HepG2 (cell line): ENCODE data around the gene TP53TG5. TPM values are rescaled to one million over a fixed set of nuclear protein-coding genes. Genes with fewer than 3 reads are reported as not detected.

Source experiments
- ATAC-seq: fragments of 200-7000 bp; cut with Tn5 transposase; 3 replicates; pipeline ENCODE4 v1.9.1; 2020; ENCODE audit warnings: mild to moderate bottlenecking, moderate library complexity
- BruUV-seq: library from RNA; stranded (reverse); fragments of 400-500 nt; replicated peaks from 2 replicates; lab custom pipeline; 2021; lab: Mats Ljungman, UMichigan
- CTCF ChIA-PET: fragments of 300-600 bp; formaldehyde crosslinking; extraction: SDS; loops from one replicate; lab custom pipeline; 2021; ENCODE audit warnings: low total read pairs, inconsistent platforms, low intra/inter-chr PET ratio; lab: Yijun Ruan, JAX
- POLR2A ChIA-PET: fragments of 350-600 bp; sonication (Branson Sonifier 250); formaldehyde crosslinking; loops from one replicate; lab custom pipeline; 2020; ENCODE audit warnings: antibody characterized with exemption, inconsistent platforms; lab: Yijun Ruan, JAX
- DNase-seq: peaks from one replicate; pipeline ENCODE4 v3.0.0-alpha.2; 2015; ENCODE audit warnings: low spot score
- FAIRE-seq: peaks from 3 replicates; lab custom pipeline; 2011; peaks lifted over from hg19 to GRCh38; lab: Jason Lieb, UNC
- H2AFZ ChIP-seq: one replicate; pipeline ENCODE4 v1.6.1; 2011; ENCODE audit warnings: low read length, inconsistent platforms
- H3K27ac ChIP-seq: fragments of 300-600 bp; 3 replicates; pipeline ENCODE4 v1.8.0; 2011; ENCODE audit warnings: mixed run types, mild to moderate bottlenecking, mixed read lengths, low read length, inconsistent platforms; ENCODE audit not compliant: insufficient read depth; ENCODE audit errors: extremely low read length
- H3K27me3 ChIP-seq, 2 experiments: fragments of 200-600 bp in 1 of 2; 2 replicates in 1 of 2; 3 replicates in 1 of 2; pipeline versions ENCODE4 v1.6.0 to v1.8.0; 2011; ENCODE audit warnings: low read length in 2 of 2, mild to moderate bottlenecking in 2 of 2, moderate library complexity in 2 of 2, inconsistent platforms in 1 of 2; ENCODE audit not compliant: insufficient read depth in 2 of 2, control insufficient read depth in 1 of 2
- H3K36me3 ChIP-seq, 2 experiments: fragments of 200-600 bp in 1 of 2; replicated peaks in 1 of 2; 2 replicates in 1 of 2; 3 replicates in 1 of 2; pipeline versions ENCODE4 v1.5.1 to v1.8.0; 2011; ENCODE audit warnings: low read length in 2 of 2, inconsistent platforms in 1 of 2; ENCODE audit not compliant: insufficient read depth in 2 of 2, control insufficient read depth in 1 of 2
- H3K4me1 ChIP-seq: 2 replicates; pipeline ENCODE4 v1.5.1; 2012; ENCODE audit warnings: low read length, inconsistent platforms; ENCODE audit not compliant: insufficient read depth
- H3K4me2 ChIP-seq: 2 replicates; pipeline ENCODE4 v1.6.0; 2011; ENCODE audit warnings: low read depth, low read length, inconsistent platforms
- H3K4me3 ChIP-seq, 3 experiments: fragments of 200-600 bp in 1 of 3; sonication (generic), shearing (Covaris generic) in 1 of 3; replicated peaks in 1 of 3; 2 replicates each; pipeline ENCODE4 v1.5.1; 2011 to 2016; ENCODE audit warnings: low read length in 3 of 3, inconsistent platforms in 2 of 3, low read depth in 2 of 3, mild to moderate bottlenecking in 2 of 3, control low read depth in 1 of 3, mixed read lengths in 1 of 3; ENCODE audit not compliant: insufficient read depth in 1 of 3
- H3K79me2 ChIP-seq: one replicate; pipeline ENCODE4 v1.6.1; 2011; ENCODE audit warnings: low read length, inconsistent platforms; ENCODE audit not compliant: insufficient read depth
- H3K9ac ChIP-seq: 2 replicates; pipeline ENCODE4 v1.6.0; 2011; ENCODE audit warnings: mild to moderate bottlenecking, low read depth, low read length, inconsistent platforms; ENCODE audit not compliant: insufficient read depth
- H3K9me3 ChIP-seq: 2 replicates; pipeline ENCODE4 v1.5.1; 2012; ENCODE audit warnings: mild to moderate bottlenecking, low read length
- H4K20me1 ChIP-seq: 2 replicates; pipeline ENCODE4 v1.6.0; 2011; ENCODE audit warnings: inconsistent platforms, mild to moderate bottlenecking, low read length, moderate library complexity; ENCODE audit not compliant: insufficient read depth
- BORCS8-MEF2B ChIP-seq: sonication (generic); formaldehyde crosslinking; IDR thresholded peaks from 2 replicates; pipeline ENCODE4 v1.8.0; 2022; ENCODE audit warnings: mild to moderate bottlenecking, missing genetic modification reagents
- CENPX ChIP-seq: sonication (generic); formaldehyde crosslinking; IDR thresholded peaks from 2 replicates; pipeline ENCODE4 v1.9.0; 2021; ENCODE audit warnings: mild to moderate bottlenecking, missing genetic modification reagents, moderate library complexity
- HCFC1 ChIP-seq: fragments of 150-350 bp; IDR thresholded peaks from 2 replicates; pipeline ENCODE4 v1.6.1; 2014; ENCODE audit warnings: low read depth, low read length
- HOXA9 ChIP-seq: sonication (generic); formaldehyde crosslinking; IDR thresholded peaks from 2 replicates; pipeline ENCODE4 v1.8.1; 2022; ENCODE audit warnings: missing genetic modification reagents, mild to moderate bottlenecking, moderate library complexity, borderline replicate concordance
- MAFG ChIP-seq: sonication (generic); formaldehyde crosslinking; IDR thresholded peaks from 2 replicates; pipeline ENCODE4 v1.5.1; 2020; ENCODE audit warnings: mild to moderate bottlenecking, missing genetic modification reagents
- MEIS1 ChIP-seq: sonication (generic); formaldehyde crosslinking; IDR thresholded peaks from 2 replicates; pipeline ENCODE4 v1.9.0; 2021; ENCODE audit warnings: mild to moderate bottlenecking, missing genetic modification reagents, moderate library complexity, borderline replicate concordance
- PRDM10 ChIP-seq: sonication (generic); formaldehyde crosslinking; IDR thresholded peaks from 2 replicates; pipeline ENCODE4 v1.4.0; 2020; ENCODE audit warnings: low read depth, missing genetic modification reagents
- SRSF9 ChIP-seq: fragments of 200-400 bp; formaldehyde crosslinking; IDR thresholded peaks from 2 replicates; pipeline ENCODE4 v1.6.1; 2018; ENCODE audit warnings: borderline replicate concordance, mild to moderate bottlenecking, low read depth, low read length; ENCODE audit not compliant: insufficient read depth, poor library complexity, severe bottlenecking
- ZBTB14 ChIP-seq: sonication (generic); formaldehyde crosslinking; IDR thresholded peaks from 2 replicates; pipeline ENCODE4 v1.4.0; 2020; ENCODE audit warnings: missing genetic modification reagents
- ZBTB39 ChIP-seq: sonication (generic); formaldehyde crosslinking; IDR thresholded peaks from 2 replicates; pipeline ENCODE4 v1.5.0; 2020; ENCODE audit warnings: missing genetic modification reagents
- ZFYVE20 ChIP-seq: sonication (generic); formaldehyde crosslinking; IDR thresholded peaks from 2 replicates; pipeline ENCODE4 v1.8.0; 2023; ENCODE audit warnings: low read depth, mild to moderate bottlenecking, moderate library complexity, missing genetic modification reagents, borderline replicate concordance
- ZNF562 ChIP-seq: sonication (generic); formaldehyde crosslinking; IDR thresholded peaks from 2 replicates; pipeline ENCODE4 v1.8.0; 2022; ENCODE audit warnings: missing genetic modification reagents, borderline replicate concordance
- WGBS: methylation state at CpG from one replicate; pipeline ENCODE4 v1.1.6; 2017; ENCODE audit warnings: low lambda C conversion rate; 5-methylcytosine and 5-hydroxymethylcytosine counted together
- in situ Hi-C: cut with HindIII; loops from 2 replicates; pipeline ENCODE4 v1.10.0; 2017; ENCODE audit warnings: low pct_unique_long_range_greater_than_20kb; ENCODE audit not compliant: extremely low pct_ligation_motif_present
- intact Hi-C: fragments of 100-400 bp; cut with micrococcal nuclease; formaldehyde crosslinking; loops from one replicate; pipeline ENCODE4 v1.10.0; 2022; ENCODE audit not compliant: unreplicated experiment
- polyA plus RNA-seq, 8 experiments: library from polyadenylated mRNA; depleted of rRNA in 3 of 8; stranded (reverse) in 7 of 8; unstranded in 1 of 8; fragments of >200 nt; fragmentation: Illumina TruSeq in 4 of 8; extraction: Trizol in 4 of 8; gene quantifications; 2 replicates each; pipeline versions ENCODE4 v1.2.1 to v1.2.3, GENCODE V29; 2011 to 2016; ENCODE audit warnings: low read depth in 4 of 8, missing spikeins in 1 of 8, mixed read lengths in 1 of 8; ENCODE audit not compliant: insufficient read depth in 1 of 8
- total RNA-seq, 5 experiments: library from RNA; depleted of rRNA; stranded (reverse); fragments of >200 nt; fragmentation: Illumina TruSeq; extraction: Trizol; gene quantifications; 2 replicates each; pipeline ENCODE4 v1.2.3, GENCODE V29; 2016; ENCODE audit warnings: low read depth in 1 of 5
- TF ChIP-seq, protein P1 (sequence below): sonication (generic); formaldehyde crosslinking; IDR thresholded peaks from 2 replicates; pipeline ENCODE4 v1.8.0; 2022; ENCODE audit warnings: missing genetic modification reagents, mild to moderate bottlenecking, inconsistent platforms, borderline replicate concordance

The TP53TG5 gene
- total and polyA plus RNA-seq, 2 of the 13 experiments (the other 11 are each of a cell fraction or from before 2014, with no cell fraction given), result 0.11 TPM; not detected in 1

DNA sequence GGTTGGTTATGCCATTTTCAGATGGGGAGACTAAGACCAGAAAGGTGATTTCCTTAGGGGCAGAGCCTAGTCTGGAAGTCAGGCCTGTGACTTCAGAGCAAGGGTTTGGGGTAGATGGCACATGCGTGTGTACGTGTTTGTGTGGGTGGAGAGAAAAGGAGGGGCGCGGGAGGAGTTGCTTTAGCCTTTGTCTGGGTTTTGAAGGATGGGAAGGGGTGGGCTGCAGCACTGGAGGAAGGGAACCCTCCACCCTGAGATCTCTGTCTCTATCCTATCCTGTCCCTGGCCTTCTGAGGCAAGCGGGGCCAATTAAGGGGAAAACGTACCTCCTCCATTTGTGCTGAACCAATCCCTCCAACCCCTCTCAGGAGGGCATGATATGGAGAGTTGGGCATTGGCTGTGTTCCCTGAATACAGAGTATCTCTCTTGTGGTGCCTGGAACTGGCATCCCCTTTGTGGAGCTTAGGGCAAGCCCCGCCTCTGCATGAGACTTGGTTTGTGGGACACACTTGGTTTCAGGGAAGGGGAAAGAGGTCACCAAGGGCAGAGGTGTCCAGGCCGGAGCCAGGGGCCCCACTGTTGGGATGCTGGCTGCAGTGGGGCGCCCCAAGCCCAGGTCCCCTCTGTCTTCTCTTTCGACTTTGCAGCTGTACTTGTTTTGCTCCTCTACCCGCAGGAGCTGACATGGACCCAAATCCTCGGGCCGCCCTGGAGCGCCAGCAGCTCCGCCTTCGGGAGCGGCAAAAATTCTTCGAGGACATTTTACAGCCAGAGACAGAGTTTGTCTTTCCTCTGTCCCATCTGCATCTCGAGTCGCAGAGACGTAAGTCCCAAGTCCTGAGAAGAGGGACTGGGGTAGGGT, 29.9 kb upstream of the TP53TG5 start, which contains the start of gene DBNDD2:
TSS of gene DBNDD2 (plus strand) at position 507 of the 863 bp plus-strand sequence. CDS start at position 686, 179 bp downstream.
- H4K20me1 ChIP-seq, result no peaks in the 10 kb centered on the region
- peak within 1 kb of the TSS; percentile 72; the same call in 1 of the 2 replicates for H3K9ac ChIP-seq
- peak within 1 kb of the TSS in 1 of 3 experiments; percentile 92; a peak in 1 of 6 replicates for H3K4me3 ChIP-seq
- H3K79me2 ChIP-seq, result no peaks in the 10 kb centered on the region
- 96% methylated on average over 21 of the region's 21 CpGs for WGBS
- intact Hi-C loops (no loop called here), in situ Hi-C loops (no loop called here)
- CTCF ChIA-PET, result no interaction called here
- H3K4me1 ChIP-seq, result peaks cover 25% of the 10 kb centered on the region
- peak within 1 kb of the TSS; percentile 95 for H3K4me2 ChIP-seq
- TF ChIP-seq, protein P1, sequence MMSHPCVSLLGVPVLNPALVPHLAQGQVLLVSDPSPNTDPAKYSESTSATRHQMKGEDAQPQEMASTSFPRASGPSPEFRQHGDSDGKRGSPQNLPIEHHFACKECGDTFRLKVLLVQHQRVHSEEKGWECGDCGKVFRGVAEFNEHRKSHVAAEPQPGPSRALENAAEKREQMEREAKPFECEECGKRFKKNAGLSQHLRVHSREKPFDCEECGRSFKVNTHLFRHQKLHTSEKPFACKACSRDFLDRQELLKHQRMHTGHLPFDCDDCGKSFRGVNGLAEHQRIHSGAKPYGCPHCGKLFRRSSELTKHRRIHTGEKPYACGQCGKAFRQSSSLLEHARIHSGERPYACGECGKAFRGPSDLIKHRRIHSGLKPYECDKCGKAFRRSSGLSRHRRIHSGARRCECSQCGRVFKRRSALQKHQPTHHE (CRISPR knock-in tag), result no peak
- TF ChIP-seq SRSF9 (no peak), BORCS8-MEF2B (CRISPR knock-in tag) (no peak), ZBTB39 (CRISPR knock-in tag) (no peak), HCFC1 (no peak), ZNF562 (no peak), CENPX (CRISPR knock-in tag) (no peak), ZBTB14 (CRISPR knock-in tag) (no peak), HOXA9 (no peak), ZFYVE20 (CRISPR knock-in tag) (no peak), PRDM10 (no peak), MEIS1 (no peak), MAFG (CRISPR knock-in tag) (no peak)
- TF ChIP-seq, all 625 proteins: peak for 0
- H3K9me3 ChIP-seq, result no peaks in the 10 kb centered on the region
- DNase-seq, result no peak
- H2AFZ ChIP-seq, result no peak within 1 kb of the TSS
- H3K27me3 ChIP-seq, result peaks cover 2 to 5% of the 10 kb centered on the region in 2 experiments; a peak in 2 of 5 replicates
- no TSS peak for BruUV-seq
- POLR2A ChIA-PET, result interaction anchor here (2.6 to 4.2 kb wide), 2 partner anchors 8 to 45 kb away, joined by 8 to 32 read pairs; partner anchors contain the start of genes PIGT and SYS1
- no peak within 1 kb of the TSS for H3K27ac ChIP-seq
- ATAC-seq, result no peak
- FAIRE-seq, result no peak
- no peaks in the 10 kb centered on the region for H3K36me3 ChIP-seq
